SK-N-SH treated with all-trans-retinoic acid at 6 μM for 48 hours (cell line): ENCODE measurements around the gene AFDN.

Source experiments
- ATAC-seq: fragments of 200-7000 bp; cut with Tn5 transposase; 3 replicates; pipeline ENCODE4 v1.9.1; 2020; ENCODE audit warnings: mild to moderate bottlenecking, moderate library complexity
- ARNTL ChIP-seq: fragments of 450-650 bp; formaldehyde crosslinking; IDR thresholded peaks from 2 replicates; pipeline ENCODE4 v1.5.0; 2020; ENCODE audit warnings: low read depth, mild to moderate bottlenecking, moderate library complexity, borderline replicate concordance
- BACH2 ChIP-seq: fragments of 250-450 bp; sonication (Bioruptor Pico); IDR thresholded peaks from 2 replicates; pipeline ENCODE4 v1.9.0; 2021; ENCODE audit warnings: mild to moderate bottlenecking, borderline replicate concordance
- CSDC2 ChIP-seq: fragments of 250-450 bp; sonication (Bioruptor Pico); IDR thresholded peaks from 2 replicates; pipeline ENCODE4 v1.5.0; 2020; ENCODE audit warnings: mild to moderate bottlenecking, moderate library complexity
- ESRRG ChIP-seq: fragments of 250-450 bp; sonication (Bioruptor Pico); IDR thresholded peaks from 2 replicates; pipeline ENCODE4 v1.6.1; 2021; ENCODE audit warnings: mild to moderate bottlenecking
- GLIS3 ChIP-seq: fragments of 250-450 bp; sonication (Bioruptor Pico); IDR thresholded peaks from 2 replicates; pipeline ENCODE4 v1.5.0; 2020; ENCODE audit warnings: mild to moderate bottlenecking, moderate library complexity
- ISL1 ChIP-seq: fragments of 250-450 bp; sonication (Bioruptor Pico); IDR thresholded peaks from 2 replicates; pipeline ENCODE4 v2.1.2; 2022; ENCODE audit warnings: mild to moderate bottlenecking, moderate library complexity
- OSR1 ChIP-seq: fragments of 250-450 bp; sonication (Bioruptor Pico); IDR thresholded peaks from 2 replicates; pipeline ENCODE4 v1.8.0; 2022; ENCODE audit warnings: moderate library complexity, mild to moderate bottlenecking, inconsistent platforms
- PATZ1 ChIP-seq: fragments of 250-450 bp; sonication (Bioruptor Pico); IDR thresholded peaks from 2 replicates; pipeline ENCODE4 v1.8.0; 2020; ENCODE audit warnings: mild to moderate bottlenecking, moderate library complexity, borderline replicate concordance
- PPARA ChIP-seq: fragments of 250-450 bp; sonication (Bioruptor Pico); IDR thresholded peaks from 2 replicates; pipeline ENCODE4 v1.5.0; 2020; ENCODE audit warnings: mild to moderate bottlenecking, borderline replicate concordance
- RARB ChIP-seq: fragments of 250-450 bp; sonication (Bioruptor Pico); IDR thresholded peaks from 2 replicates; pipeline ENCODE4 v1.8.0; 2021; ENCODE audit warnings: mild to moderate bottlenecking, moderate library complexity
- SNAI2 ChIP-seq: fragments of 250-450 bp; sonication (Bioruptor Pico); IDR thresholded peaks from 2 replicates; pipeline ENCODE4 v1.5.0; 2020; ENCODE audit warnings: mild to moderate bottlenecking, moderate library complexity
- TCF4 ChIP-seq: fragments of 250-450 bp; sonication (Bioruptor Pico); IDR thresholded peaks from 2 replicates; pipeline ENCODE4 v1.8.0; 2021; ENCODE audit warnings: mild to moderate bottlenecking, moderate library complexity, borderline replicate concordance
- TOX ChIP-seq: fragments of 250-450 bp; sonication (Bioruptor Pico); IDR thresholded peaks from 2 replicates; pipeline ENCODE4 v1.8.0; 2021; ENCODE audit warnings: mild to moderate bottlenecking, moderate library complexity, borderline replicate concordance
- ZC3H10 ChIP-seq: fragments of 250-450 bp; sonication (Bioruptor Pico); IDR thresholded peaks from 2 replicates; pipeline ENCODE4 v1.5.1; 2021; ENCODE audit warnings: mild to moderate bottlenecking, moderate library complexity
- ZFP3 ChIP-seq: fragments of 250-450 bp; sonication (Bioruptor Pico); IDR thresholded peaks from 2 replicates; pipeline ENCODE4 v1.5.0; 2020; ENCODE audit warnings: mild to moderate bottlenecking, moderate library complexity
- ZFP30 ChIP-seq: fragments of 450-650 bp; formaldehyde crosslinking; IDR thresholded peaks from 2 replicates; pipeline ENCODE4 v1.5.0; 2022; ENCODE audit warnings: mild to moderate bottlenecking, moderate library complexity
- ZNF565 ChIP-seq: fragments of 450-650 bp; formaldehyde crosslinking; conservative IDR thresholded peaks from 2 replicates; pipeline ENCODE4 v1.5.0; 2020; ENCODE audit warnings: low read depth, mild to moderate bottlenecking, moderate library complexity
- ZNF70 ChIP-seq: fragments of 450-650 bp; formaldehyde crosslinking; IDR thresholded peaks from 2 replicates; pipeline ENCODE4 v1.5.0; 2020; ENCODE audit warnings: mild to moderate bottlenecking, moderate library complexity
- ZNF8 ChIP-seq: fragments of 450-650 bp; formaldehyde crosslinking; IDR thresholded peaks from 2 replicates; pipeline ENCODE4 v1.5.0; 2020; ENCODE audit warnings: mild to moderate bottlenecking, moderate library complexity
- TF ChIP-seq, protein P1 (sequence below): fragments of 250-450 bp; sonication (Bioruptor Pico); IDR thresholded peaks from 2 replicates; pipeline ENCODE4 v1.8.0; 2021; ENCODE audit warnings: low read depth, mild to moderate bottlenecking, moderate library complexity, borderline replicate concordance
- TF ChIP-seq, protein P2 (sequence below): fragments of 250-450 bp; sonication (Bioruptor Pico); IDR thresholded peaks from 2 replicates; pipeline ENCODE4 v1.5.1; 2020; ENCODE audit warnings: low read depth, mild to moderate bottlenecking, moderate library complexity

Gene AFDN

GRCh38 chr6:167778497-167779128 lies 48.1 kb upstream of the AFDN start (continued):
- TF ChIP-seq PATZ1 (CRISPR knock-in tag) (no peak), CSDC2 (CRISPR knock-in tag) (no peak), TCF4 (no peak), ZFP3 (no peak), ZNF565 (no peak), RARB (CRISPR knock-in tag) (no peak), PPARA (CRISPR knock-in tag) (no peak), GLIS3 (CRISPR knock-in tag) (no peak), OSR1 (CRISPR knock-in tag) (no peak), BACH2 (CRISPR knock-in tag) (no peak), ZC3H10 (CRISPR knock-in tag) (no peak)
- TF ChIP-seq, protein P1, sequence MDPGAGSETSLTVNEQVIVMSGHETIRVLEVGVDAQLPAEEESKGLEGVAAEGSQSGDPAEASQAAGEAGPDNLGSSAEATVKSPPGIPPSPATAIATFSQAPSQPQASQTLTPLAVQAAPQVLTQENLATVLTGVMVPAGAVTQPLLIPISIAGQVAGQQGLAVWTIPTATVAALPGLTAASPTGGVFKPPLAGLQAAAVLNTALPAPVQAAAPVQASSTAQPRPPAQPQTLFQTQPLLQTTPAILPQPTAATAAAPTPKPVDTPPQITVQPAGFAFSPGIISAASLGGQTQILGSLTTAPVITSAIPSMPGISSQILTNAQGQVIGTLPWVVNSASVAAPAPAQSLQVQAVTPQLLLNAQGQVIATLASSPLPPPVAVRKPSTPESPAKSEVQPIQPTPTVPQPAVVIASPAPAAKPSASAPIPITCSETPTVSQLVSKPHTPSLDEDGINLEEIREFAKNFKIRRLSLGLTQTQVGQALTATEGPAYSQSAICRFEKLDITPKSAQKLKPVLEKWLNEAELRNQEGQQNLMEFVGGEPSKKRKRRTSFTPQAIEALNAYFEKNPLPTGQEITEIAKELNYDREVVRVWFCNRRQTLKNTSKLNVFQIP (CRISPR knock-in tag), result no peak
- TF ChIP-seq, all 23 proteins: peak for 0

DNA sequence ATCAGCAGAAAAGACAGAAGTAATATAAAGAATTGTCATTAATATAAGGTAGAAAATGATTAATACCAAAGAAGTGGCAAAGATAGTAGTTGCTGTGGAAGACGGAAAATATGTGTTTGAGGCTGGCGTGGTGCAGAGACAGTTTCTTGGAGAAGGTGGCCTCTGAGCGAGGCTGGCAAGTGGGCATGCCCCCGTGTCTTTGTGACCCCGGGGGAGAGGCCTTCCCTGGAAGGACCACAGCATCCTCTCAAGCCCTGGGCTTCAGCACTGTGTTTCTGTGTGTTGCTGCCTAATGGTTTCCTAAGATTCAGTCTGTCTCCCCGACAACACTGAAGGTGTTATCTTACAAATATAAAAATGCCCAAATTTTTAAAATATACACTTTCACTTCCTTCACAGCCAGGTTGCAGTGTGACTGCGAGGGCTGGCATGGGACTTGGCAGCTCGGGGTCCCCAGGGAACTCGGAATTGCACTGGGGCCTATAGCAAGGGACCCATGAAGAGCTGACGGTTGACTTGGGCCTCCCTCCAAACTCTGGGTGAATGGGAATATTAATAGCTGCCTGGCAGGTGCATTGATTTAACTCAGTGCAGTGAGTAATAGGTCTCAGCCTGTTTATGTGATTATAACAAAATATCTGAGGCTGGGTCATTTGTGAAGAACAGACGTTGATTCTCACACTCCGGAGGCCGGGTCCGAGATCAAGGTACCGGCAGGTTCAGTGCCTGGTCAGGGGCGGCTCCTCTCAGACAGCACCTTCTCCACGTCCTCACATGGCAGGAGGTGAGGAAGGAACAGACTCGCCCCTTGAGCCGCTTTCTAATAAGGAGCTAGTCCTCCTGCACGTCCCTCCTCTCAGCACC lies 47.4 kb upstream of the AFDN start:
- TF ChIP-seq ZNF565 (no peak), ZNF70 (CRISPR knock-in tag) (no peak), PATZ1 (CRISPR knock-in tag) (no peak), ESRRG (CRISPR knock-in tag) (no peak), CSDC2 (CRISPR knock-in tag) (no peak), ZC3H10 (CRISPR knock-in tag) (no peak), PPARA (CRISPR knock-in tag) (no peak), ARNTL (no peak), GLIS3 (CRISPR knock-in tag) (no peak), TOX (CRISPR knock-in tag) (no peak), ISL1 (CRISPR knock-in tag) (no peak), ZFP30 (CRISPR knock-in tag) (no peak), RARB (CRISPR knock-in tag) (no peak), ZFP3 (no peak), SNAI2 (CRISPR knock-in tag) (no peak), ZNF8 (no peak)
- TF ChIP-seq, protein P2, sequence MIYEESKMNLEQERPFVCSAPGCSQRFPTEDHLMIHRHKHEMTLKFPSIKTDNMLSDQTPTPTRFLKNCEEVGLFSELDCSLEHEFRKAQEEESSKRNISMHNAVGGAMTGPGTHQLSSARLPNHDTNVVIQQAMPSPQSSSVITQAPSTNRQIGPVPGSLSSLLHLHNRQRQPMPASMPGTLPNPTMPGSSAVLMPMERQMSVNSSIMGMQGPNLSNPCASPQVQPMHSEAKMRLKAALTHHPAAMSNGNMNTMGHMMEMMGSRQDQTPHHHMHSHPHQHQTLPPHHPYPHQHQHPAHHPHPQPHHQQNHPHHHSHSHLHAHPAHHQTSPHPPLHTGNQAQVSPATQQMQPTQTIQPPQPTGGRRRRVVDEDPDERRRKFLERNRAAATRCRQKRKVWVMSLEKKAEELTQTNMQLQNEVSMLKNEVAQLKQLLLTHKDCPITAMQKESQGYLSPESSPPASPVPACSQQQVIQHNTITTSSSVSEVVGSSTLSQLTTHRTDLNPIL (CRISPR knock-in tag), result no peak
- TF ChIP-seq, protein P1 (CRISPR knock-in tag), result no peak
- TF ChIP-seq, all 23 proteins: peak for 0
- ATAC-seq, result no peak
